NCI-H2107 treated with DMSO at 0.1 percent for 48 hours (cell line): ENCODE measurements around the gene DMRT3.

Source experiments
- DNase-seq: peaks from one replicate; lab custom pipeline; 2025; ENCODE audit not compliant: unreplicated experiment; lab: John Stamatoyannopoulos, UW

Gene DMRT3, protein sequence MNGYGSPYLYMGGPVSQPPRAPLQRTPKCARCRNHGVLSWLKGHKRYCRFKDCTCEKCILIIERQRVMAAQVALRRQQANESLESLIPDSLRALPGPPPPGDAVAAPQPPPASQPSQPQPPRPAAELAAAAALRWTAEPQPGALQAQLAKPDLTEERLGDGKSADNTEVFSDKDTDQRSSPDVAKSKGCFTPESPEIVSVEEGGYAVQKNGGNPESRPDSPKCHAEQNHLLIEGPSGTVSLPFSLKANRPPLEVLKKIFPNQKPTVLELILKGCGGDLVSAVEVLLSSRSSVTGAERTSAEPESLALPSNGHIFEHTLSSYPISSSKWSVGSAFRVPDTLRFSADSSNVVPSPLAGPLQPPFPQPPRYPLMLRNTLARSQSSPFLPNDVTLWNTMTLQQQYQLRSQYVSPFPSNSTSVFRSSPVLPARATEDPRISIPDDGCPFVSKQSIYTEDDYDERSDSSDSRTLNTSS

GRCh38 chr9:976258-976942 lies at the start of gene DMRT3:
DMRT3 (plus strand) TSS chr9:976655; CDS start chr9:977002, 347 bp downstream.
- no peak for DNase-seq

DNA sequence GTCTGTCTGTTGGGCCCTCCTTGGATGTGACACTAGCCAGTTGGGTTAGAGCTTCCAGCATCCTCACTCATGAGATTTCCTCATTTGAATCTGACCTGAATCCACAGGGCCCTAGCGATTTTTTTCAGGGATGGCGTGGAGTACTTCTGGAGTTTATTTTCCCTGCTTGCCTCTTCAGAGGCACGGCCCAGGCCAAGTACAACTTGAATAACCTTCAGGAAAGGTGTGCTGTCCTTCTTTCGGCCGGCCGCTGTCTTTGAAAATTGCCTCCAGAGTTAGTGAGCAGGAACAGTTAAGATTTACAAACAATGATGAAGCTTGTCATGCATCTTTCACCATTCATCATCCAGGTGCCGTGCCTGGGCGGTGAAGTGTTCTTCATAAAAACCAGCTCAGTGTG lies 49.5 kb upstream of the DMRT3 start:
- no peak for DNase-seq

- no peak for DNase-seq
Measured at GRCh38 chr9:928363-929042, 48.0 kb upstream of the DMRT3 start.

GRCh38 chr9:929719-930118 lies 46.7 kb upstream of the DMRT3 start:
- no peak for DNase-seq

- DNase-seq = no peak
Measured at GRCh38 chr9:933356-933755, 43.1 kb upstream of the DMRT3 start.

DNA sequence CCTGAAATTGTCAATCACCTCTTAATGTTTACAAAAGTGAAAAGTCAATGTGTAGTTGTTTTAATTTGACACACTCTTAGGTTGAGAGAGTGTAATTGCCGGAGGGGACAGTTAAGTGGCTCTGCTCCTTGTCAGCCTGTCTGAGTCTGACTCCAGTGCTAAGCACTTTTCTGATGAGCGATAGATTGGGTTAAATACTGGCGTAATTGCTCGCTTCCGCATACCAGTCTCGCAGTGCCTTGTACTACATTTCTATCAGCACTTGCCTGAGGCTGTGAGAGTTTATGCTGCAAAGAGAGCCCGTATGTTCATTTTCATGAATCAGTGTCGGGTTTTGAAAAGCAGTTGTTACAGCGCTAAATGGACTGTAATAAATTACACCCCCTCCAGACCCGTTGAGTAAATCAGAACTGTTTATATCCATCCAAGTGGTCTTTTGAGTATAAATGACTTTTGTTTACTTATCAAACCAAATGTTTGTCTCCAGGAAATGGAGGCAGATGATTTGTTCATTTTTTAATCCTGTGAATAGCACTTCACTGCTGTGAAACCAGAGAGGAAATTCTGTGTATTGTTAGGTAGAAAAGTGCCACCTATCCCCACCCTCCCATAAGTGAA lies 41.0 kb upstream of the DMRT3 start:
- DNase-seq = no peak

DNA sequence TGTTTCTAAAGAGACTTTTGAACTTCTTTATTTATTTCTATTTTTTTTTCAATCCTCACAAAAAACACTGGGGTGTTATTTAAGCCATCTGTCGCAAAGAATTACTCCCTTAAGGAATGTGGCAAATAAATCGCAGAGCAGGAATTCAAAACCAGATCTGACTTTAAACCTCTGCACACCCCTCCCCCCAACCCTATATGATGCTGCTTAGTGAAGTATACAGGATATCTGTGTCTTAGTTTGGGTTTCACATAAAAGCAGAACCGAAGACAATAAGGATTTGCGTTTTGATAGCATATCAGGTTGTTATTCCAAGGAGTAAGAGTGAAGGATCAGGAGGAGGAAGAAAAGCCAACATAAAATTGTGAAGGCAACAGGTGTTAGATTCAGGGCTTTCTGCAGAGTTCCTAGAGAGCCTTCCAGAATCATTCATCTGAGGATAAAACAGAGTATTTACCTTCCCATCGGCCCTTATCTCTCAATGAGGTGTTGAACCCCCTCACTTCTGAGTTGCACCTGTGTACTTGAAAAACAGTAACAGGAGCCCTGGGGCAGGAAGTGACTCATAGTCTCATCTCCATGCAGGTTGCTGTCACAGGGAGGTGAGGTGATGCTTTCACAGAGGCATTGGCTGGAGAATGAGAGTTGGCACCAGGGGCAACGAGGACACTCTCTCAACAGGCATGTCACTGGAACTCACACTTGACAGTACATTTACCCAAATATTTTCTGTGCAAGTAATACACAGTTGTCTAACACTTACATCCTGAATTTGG lies 33.5 kb upstream of the DMRT3 start:
- no peak for DNase-seq

GRCh38 chr9:947985-948384 lies 28.5 kb upstream of the DMRT3 start:
- DNase-seq = no peak

- DNase-seq = no peak
Measured at GRCh38 chr9:948497-948896, 28.0 kb upstream of the DMRT3 start.

GRCh38 chr9:950139-950538 lies 26.3 kb upstream of the DMRT3 start:
- DNase-seq = no peak

DNA sequence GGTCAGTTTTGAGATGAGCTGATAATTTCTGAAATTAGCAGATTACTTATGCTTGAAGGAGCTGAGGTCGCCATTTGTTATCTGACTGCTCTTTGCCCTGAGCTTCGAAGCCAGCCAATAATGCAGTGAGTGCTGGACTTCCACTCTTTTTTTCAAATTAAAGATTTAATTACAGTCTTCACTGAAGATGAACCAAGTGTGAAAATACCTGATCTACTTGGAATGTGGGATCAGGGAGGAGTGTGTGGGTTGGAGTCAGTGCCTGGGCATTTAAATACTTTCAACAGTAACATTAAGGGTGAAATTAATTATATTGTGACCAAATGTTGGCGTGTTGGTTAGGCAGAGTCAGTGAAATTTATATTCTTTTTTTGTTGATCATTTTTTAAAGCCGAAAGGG lies 23.9 kb upstream of the DMRT3 start:
- DNase-seq = no peak

DNA sequence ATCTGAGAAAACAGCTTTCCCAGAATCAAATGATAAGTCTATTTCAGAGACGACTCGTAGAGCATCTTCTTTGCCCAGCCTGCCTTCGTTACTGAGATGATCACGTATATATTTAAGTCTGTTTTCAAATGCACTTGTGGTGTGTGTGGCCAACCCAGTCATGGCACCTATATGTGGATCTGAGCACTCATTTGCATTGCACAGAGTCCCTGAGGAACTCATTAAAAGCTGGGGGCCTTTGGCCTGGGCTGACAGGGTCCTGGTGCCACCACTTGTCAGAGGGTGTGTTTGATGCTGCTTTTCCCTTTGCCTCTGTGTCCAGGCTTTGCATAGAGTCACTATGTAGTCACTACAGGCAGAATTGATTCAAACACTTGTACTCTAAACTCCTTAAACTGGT lies 17.4 kb upstream of the DMRT3 start:
- DNase-seq = no peak

DNA sequence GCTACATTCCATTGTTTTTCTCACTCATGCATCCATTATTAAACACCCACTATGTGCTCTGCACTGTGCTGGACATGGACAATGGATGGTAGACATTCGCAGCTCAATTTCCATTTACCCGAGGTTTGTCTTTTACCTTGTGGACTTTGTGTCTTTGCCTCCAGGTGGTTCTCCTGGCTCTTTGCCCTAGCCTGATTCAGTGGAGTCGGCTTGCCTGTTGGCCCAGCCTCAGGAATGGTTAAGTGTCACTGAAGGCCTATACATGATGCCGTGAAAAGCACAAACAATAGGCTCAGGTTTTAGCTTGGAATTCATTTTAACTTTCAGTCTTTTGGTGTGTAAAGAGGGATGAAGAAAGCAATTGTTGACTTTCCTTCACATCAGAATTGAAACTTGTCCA lies 16.5 kb upstream of the DMRT3 start:
- DNase-seq = no peak

DNA sequence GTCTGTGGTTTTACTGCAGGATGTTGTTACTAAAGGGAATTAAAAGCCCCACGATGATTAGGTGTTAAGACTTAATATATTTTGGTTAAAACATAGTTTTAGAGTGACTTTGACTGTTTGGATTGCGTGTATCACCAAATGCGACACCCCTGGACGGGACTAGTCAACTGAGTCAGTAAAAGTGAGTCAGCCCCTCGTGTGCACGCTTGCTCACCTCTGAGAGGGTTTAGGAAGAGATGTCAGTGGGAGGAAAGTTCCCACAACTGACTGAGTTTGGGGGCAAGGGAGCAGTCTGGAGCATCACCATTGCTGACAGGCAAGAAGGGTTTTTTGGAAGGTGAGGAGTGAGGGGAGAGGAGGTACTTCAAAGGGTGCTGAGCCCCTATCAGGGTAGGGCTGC lies 14.4 kb upstream of the DMRT3 start:
- no peak for DNase-seq

DNA sequence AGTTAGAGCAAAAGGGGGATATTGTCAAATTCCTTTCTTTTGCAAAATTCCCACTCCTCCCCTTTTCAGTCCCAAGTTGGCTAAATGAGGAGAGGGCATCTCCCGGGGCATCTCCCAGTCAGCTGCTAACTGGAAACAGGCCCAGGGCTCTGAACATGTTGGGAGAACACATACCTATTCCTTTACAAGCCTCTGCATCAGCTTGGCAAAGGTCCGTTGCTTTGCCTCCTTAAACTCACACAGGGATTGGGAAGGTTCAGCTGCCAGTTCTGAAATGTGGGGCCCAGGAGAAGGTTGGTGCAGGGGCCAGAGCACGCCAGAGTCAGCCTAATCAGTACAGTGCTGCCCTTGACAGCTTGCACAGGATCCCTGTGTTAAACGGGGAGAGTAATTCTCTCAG lies 11.0 kb upstream of the DMRT3 start:
- no peak for DNase-seq

- no peak for DNase-seq
Measured at GRCh38 chr9:966870-967269, 9.6 kb upstream of the DMRT3 start.

DNA sequence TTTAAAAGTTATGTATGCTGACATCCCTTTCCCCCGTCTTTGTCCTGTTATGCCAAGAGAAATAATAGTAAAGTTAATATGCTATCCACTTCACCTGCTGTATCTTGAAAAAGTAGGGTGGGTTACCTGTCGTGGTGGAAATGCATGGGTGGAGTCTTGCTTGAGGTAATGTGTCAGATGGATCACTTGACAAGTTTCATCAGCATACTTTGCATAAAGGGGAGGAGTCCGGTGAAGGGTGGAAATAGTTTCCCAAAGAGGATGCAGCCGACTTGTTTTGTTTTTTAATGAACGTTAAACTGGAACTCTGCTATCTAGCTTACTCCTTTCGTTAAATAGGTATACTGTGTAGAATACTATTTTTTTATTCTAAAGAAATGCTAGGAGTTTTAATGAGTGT lies 9.0 kb upstream of the DMRT3 start:
- no peak for DNase-seq

GRCh38 chr9:967903-968641 lies 8.4 kb upstream of the DMRT3 start:
- no peak for DNase-seq

DNA sequence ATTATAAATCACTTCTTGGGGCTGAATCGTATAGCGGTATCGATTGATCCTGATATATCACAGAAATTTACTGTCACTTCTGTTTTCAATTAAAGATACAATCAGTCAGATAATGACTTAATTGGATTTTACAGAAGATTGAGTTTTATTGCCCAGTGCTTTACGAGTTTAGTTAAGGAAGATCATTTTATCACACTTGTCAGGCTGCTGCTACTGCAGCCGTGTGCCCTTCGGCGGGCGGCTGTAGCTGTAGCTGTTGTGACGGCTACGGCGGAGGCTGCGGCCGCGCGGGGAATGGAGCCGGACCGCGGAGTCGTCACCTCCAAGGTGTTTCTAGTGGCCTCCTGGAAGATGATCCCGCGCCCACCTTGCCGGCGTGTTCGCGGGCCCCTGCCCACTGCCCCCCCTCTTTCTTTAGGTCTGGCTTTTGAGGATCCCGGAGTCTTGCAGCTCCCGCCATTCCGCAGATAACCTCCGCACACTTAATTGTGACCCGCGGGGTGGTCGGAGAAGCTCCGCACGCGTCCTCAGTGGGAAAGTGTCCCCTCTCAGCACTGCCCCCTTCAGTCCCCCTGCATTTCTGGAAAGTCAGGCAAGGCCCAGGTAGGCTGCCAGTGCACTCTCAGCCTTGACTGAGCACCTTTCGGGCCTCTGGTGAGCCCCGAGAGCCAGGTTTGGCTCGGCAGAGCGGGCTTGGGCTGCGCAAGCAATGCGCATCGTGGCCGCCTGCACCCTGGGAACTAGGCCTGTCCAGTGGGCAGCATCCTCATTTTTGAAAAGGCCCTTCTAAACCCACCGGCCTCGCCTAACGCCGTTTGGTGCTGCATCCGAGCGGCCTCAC lies 6.9 kb upstream of the DMRT3 start:
- no peak for DNase-seq
